GM19463 (cell line): ENCODE results near the gene SLC2A8.

Source experiments
- ATAC-seq: cut with Tn5 transposase; IDR thresholded peaks from one replicate; pipeline ENCODE4 v1.9.1; 2021; ENCODE audit warnings: mild to moderate bottlenecking, moderate library complexity; ENCODE audit not compliant: unreplicated experiment

The SLC2A8 gene

DNA sequence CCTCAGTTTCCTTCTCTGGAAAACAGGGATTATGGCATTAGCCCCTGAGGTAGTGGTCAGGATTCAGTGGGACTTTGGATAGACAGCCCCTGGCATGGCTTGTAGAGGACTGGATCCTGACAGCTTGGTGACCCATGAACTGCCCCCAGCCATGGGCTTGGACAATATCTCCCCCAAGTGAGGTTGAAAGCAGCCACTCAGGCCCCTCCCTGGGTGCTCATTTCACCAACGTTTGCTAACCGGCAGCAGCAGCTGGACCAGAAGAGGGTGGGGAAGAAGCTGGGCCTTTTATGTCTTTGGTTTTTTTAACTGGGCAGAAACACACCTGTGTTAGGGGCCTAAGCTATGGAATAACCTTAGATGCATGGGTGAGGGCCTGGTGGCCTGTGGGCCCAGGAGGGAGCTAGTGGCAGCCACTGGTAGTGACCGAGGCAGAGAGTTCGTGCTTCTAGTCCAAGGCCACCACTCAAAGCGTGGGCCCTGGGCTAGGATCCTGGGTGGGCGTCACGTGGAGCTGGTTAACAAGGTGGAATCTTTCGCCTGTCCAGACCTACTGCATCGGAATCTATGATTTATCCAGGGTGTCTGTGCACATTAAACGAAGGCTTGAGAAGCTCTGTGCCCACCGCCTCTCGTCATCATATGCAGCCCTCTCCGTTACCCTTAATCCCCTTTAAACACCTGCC, 1.9 kb downstream of the SLC2A8 start:
- ATAC-seq, result no peak

DNA sequence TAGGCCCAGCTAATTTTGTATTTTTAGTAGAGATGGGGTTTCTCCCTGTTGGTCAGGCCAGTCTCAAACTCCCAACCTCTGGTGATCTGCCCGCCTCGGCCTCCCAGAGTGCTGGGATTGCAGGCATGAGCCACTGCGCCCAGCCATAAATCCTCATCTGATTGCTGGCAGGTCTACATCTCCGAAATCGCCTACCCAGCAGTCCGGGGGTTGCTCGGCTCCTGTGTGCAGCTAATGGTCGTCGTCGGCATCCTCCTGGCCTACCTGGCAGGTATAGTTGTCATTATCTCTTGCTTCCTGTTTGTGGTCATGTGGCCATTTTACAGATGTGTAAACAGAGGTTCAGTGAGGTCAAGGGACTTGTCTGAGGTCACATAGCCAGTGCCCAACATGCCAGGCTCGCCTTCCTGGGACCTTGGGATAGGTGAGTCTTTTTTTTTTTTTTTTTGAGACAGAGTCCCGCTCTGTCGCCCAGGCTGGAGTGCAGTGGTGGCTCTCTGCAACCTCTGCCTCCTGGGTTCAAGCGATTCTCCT, 2.8 kb downstream of the SLC2A8 start:
- ATAC-seq, result no peak

DNA sequence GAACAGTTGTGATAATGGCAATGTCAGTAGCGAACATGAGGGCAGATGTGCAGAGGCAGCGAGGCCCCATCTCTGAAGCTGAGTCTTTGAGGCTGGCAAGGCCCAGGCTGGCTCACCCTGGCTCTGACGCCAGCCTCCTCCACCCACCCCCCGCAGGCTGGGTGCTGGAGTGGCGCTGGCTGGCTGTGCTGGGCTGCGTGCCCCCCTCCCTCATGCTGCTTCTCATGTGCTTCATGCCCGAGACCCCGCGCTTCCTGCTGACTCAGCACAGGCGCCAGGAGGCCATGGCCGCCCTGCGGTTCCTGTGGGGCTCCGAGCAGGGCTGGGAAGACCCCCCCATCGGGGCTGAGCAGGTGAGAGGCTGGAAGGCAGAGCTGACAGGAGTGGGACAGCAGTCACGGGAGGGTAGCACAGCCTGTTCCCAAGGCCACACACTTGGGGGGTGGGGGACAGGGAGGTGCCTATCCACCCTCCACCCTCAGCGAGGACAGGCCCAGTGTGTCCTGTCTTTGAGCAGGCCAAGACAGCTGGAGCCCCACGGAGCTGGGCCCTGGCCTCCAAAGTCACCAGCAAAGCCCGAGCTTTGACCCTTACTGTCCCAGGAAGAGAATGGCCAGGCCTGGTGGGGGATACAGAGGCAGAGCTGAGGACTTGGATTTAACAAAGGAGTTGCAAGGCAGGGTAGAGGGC, 5.6 kb downstream of the SLC2A8 start:
- no peak for ATAC-seq

DNA sequence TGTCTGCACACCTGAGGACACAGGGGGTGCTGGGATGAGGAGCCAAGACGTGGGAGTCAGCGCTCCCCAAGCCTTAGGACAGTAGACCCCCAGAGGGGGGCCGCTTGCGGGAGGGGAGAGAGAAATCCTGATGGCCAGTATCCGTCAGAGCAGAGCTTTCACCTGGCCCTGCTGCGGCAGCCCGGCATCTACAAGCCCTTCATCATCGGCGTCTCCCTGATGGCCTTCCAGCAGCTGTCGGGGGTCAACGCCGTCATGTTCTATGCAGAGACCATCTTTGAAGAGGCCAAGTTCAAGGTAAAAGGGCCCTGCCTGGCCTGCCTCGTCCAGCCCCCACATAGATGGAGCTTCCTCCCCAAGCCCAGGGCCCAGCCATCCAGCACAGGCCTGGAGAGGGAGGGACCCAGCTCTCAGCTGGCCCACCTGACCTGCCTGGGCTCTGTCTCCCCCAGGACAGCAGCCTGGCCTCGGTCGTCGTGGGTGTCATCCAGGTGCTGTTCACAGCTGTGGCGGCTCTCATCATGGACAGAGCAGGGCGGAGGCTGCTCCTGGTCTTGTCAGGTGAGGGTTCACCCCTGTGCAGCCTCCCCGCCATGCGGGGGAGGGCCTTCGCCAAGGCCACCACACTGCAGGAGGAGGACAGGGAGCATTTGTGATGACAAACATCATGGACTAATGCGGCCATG, 6.7 kb downstream of the SLC2A8 start:
- ATAC-seq, result no peak

DNA sequence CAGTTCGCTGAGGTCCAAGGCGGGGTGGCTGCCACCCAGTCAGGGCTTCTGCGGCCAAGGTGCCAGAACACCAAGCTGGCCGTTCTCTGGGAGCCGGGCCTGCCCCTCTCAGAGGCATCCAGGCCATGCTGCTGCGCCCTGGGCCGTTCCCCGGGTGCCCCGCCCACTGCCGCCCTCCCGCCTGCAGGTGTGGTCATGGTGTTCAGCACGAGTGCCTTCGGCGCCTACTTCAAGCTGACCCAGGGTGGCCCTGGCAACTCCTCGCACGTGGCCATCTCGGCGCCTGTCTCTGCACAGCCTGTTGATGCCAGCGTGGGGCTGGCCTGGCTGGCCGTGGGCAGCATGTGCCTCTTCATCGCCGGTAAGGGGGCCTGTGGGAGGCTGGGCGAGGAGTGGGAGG, 7.7 kb downstream of the SLC2A8 start:
- no peak for ATAC-seq

DNA sequence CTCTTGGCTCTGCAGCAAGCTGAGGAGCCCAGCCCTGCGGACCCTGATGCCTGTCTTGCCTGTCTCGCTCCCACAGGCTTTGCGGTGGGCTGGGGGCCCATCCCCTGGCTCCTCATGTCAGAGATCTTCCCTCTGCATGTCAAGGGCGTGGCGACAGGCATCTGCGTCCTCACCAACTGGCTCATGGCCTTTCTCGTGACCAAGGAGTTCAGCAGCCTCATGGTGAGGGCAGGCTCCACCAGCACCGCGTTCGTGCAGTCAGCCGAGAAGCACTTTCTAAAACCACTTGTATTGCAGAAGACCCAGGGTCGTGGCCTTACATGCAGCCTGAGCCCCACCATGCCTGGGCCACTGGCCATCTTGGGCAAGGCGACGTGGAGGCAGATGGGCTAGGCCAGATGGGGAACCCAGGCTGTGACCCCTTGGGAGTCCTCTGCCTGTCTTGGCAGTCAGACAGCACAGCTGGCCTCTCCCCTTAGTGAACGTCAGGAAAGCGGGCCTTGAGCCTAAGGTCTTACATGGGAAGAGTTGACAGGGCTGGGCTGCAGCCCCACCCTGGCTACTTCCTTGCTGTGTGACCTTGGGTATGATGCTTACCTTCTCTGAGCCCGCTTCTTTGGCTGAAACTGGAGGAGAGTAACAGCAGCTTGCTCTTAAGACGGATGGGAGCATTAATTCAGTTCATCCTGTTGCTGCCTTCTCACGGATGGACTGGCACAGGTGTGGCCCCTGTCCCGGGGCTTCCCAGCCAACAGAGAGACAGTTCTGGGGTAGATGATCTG, 8.6 kb downstream of the SLC2A8 start:
- ATAC-seq, result no peak

DNA sequence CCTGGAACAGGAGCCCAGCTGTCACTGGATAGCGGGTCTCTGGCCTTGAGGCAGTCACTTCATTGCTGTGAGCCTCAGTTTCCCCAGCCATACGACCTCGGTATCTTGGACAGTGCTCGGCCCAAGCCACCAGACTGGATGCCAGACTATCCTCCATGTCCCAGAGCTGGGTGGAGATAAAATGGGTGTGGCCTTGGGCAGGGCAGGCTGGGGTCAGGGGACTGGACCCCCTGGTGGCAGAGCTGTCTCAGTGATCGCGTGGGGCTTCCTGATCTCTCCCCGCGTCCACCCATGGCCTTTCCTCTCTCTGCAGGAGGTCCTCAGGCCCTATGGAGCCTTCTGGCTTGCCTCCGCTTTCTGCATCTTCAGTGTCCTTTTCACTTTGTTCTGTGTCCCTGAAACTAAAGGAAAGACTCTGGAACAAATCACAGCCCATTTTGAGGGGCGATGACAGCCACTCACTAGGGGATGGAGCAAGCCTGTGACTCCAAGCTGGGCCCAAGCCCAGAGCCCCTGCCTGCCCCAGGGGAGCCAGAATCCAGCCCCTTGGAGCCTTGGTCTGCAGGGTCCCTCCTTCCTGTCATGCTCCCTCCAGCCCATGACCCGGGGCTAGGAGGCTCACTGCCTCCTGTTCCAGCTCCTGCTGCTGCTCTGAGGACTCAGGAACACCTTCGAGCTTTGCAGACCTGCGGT, 10.0 kb downstream of the SLC2A8 start:
- ATAC-seq, result no peak

DNA sequence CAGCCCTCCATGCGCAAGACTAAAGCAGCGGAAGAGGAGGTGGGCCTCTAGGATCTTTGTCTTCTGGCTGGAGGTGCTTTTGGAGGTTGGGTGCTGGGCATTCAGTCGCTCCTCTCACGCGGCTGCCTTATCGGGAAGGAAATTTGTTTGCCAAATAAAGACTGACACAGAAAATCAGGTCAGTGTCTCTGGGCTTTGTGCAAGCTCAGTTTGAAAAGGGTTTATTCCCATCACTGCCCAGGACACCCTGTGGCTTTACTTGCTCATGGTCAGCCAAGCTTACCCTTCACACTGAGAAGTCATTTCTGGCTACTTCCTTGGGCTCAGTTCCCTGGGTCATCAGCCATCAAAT, 10.5 kb downstream of the SLC2A8 start:
- ATAC-seq, result no peak

DNA sequence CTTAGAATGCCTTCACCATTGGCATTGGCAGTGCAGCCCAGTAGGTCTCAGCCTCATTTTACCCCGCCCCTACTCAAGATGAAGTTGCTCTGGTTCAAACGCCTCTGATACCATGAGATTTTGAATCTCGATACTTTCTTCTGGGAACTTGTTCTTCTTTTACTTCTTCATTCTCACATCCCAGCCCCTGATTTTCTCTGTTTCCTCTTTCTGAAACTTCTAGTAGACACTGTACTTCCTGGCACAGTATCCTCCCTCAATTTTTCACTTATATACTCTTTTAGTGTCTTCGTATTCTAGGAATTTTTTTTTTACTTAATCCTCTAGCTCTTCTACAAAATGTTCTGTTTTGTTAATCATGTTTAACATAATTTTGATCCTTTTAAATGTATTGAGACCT, 14.2 kb downstream of the SLC2A8 start:
- ATAC-seq, result no peak

DNA sequence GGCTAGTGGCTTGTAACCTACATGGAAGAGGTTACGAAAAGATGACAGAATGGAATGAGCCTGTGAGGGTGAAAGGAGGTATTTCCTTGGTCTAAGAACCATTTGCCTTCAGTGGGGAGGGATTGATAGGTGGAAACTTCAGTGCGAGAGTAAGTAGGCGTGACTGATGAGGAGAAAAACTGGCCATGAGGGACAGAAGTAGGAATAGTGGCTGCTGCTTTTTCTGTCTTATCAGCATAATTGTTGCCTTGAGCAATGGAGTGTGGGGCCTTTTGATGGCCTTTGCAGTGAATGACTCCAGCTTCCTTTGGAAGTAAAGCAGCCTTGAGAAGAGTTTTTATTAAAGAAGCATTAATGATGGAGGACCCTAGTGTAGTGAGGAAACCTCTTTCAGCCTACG, 18.2 kb downstream of the SLC2A8 start:
- no peak for ATAC-seq

DNA sequence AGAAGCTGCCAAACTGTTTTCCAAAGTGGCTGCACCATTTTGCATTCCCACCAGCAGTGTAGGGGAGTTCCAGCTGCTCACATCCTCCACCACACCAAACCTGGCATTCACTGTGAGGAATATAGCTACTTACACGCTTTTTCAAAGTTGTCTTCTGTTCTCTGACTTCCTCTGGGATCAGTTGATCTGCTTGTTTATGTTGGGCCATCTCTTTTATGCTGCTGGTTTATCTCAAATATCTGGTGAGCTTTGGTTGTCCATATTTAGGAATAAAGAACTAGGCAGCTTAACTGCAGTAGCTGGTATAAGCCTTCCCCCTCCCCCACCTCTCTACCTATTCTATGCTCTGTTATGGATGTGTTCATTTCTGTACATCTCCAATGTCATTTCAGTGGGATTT, 18.7 kb downstream of the SLC2A8 start:
- no peak for ATAC-seq

DNA sequence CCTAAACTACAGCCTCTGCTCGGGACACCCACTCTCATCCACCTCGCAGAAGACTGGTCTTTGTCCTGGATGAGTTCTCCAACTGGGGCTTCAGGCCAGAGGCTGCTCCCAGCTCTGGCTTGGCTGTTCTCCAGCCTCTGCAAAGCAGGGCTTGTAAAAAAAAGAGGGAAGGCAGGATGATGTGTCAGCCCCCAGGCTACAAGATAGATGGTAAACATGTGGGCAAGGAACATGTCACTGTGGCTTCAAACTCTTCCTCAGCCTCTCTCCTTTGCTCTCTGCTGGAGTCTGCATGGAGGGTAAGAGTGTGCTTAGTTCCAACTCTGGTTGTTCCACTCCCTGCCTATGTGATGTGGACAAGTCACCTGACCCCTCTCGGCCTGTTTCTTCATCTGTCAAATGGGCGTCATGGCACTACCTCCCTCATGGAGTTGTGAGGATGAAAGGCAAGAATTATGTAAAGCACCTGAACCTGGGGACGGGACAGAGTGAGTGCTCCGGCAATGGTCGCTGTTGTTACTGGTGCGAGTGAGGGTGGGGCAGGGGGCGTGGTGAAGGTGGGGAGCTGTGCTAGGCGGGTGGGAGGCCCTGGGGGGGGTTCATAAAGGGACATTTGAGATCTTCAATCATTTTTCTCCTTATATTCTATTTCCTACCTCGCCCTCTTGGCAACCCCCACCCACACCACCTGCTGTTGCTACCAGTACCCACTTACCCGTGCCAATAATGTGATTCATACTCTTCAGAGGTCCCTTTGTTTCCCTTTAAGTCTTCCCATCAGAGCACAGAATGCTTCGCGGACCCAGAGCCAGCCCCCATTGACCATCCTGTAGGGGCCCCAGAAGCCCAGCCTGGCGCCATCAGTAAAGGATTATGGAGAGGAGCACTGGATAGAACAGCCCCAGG, 20.4 kb downstream of the SLC2A8 start:
- ATAC-seq, result no peak

DNA sequence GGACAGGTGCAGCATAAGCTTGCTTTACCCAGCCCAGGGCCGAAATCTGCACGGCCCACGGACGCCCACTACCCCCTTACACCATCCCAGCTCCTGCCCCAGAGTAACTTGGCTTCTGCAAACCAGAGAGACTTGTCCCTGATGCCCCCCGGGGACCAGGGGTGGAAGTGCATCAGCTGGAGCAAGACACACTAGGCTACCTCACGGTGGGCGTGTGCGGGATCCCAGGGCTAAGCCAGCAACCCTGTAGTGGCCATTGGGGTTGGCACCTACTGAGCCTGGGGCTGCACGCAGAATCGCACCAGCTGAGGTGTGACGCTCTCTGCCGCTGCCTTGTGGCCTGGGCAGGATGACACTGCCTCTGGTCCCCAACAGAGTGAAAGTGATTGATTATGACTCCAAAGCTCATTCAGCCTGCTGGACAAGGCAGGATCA, 21.1 kb downstream of the SLC2A8 start:
- no peak for ATAC-seq

DNA sequence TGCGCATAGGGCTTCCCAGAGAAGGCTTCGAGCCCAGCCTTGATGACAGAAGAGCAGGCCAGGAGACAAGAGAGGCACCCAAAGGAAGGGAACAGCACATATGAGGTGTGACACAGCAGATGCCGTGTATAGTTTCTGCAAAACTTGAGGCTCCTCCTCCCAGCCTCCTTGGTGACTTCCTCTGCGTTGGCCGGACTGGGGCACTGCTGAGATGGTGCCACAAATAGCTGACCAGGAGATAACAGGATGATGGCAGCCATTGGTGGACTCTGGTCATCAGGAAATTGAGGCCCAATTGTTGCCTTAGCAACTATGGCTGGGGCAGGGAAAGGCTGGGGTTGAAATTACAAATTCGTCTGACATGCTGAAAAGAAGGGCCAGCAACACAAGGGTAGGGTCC, 22.4 kb downstream of the SLC2A8 start:
- no peak for ATAC-seq

DNA sequence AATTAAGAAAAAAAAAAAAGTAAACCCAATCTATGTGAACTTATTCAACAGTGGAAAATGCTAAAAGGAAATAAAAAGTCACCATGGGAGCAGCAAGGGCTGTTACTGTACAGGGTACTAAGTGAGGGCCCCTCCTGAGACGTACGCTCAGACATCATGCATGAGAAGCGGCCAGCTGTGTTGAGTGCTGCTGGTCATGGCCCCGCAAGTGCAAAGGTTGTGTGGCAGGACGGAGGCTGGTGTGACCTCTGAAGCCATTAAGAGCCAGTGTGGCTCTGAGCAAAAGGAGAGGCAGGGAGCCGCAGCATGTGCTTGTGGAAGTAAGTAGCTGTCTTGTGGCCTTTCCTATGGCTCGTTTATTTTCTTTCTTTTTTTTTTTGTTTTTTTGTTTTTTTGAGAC, 24.1 kb downstream of the SLC2A8 start:
- no peak for ATAC-seq

DNA sequence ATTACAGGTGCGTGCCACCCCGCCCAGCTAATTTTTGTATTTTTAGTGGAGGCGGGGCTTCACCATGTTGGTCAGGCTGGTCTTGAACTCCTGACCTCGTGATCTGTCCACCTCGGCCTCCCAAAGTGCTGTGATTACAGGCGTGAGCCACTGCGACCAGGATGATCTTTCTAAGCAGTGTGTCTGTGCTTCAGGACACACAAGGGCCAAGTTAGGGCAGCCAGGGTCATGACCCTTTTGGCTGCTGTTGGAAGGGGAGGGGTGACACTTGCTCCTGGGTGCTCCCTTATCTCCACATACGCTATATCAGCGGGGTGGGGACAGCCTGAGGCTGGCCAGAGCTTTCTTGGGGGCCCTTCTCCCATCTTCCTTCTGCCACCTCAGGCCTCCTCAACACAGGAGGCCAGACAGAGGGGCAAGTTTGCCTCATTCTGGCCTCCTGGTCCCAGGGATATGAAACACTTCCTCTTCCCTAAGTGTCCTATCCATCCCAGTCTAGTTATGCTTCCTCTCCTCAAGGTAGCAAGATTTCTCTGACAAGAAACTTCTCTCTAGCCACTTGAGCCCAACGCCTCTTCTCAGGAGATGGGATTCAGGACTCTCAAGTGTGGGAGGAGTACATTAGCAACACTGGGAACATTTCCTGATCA, 25.3 kb downstream of the SLC2A8 start:
- no peak for ATAC-seq

DNA sequence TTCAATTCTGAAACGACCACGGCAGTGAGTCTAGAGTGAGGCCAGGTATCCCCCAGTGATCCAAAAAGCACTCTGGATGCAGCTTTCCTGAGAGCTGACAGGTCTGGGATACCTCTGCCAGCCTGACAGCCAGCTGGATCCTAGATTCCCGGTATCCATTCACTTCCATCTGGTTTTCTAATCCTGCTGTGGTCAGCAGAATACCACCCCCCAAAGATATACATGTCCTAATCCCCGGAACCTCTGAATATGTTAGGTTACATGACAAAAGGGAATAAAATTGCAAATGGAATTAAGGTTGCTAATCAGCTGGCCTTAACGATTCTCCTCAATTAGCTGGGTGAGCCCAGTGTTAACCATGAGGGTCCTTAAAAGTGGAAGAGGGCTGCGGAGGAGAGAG, 25.8 kb downstream of the SLC2A8 start:
- no peak for ATAC-seq

DNA sequence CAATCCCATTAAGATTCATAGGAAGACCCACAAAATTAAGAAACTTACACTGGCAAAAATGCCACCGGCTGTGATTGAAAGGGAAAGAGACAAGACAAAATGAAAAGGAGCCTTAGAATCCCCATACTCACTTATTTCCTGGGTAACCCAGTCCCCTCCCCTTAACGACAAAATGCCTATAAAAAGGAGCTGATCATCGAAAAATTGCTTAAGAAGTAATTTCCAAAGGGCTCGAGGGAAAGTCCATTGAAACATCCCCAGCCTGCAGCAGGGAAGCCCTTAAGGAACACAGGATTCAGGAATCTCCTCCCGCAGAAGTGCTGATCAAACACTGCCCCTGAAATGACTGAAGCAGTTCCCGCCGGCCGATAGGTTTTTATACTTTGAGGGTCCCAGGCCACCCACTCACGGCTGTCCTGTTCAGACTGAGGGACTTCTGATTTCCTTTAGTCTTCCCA, 26.5 kb downstream of the SLC2A8 start:
- ATAC-seq, result no peak
